ENCODE measurements around the gene ATP5MC2. TPM values are rescaled to one million over a fixed set of nuclear protein-coding genes. Genes with fewer than 3 reads are reported as not detected.
A peak's percentile ranks its signal among the peaks of the same experiment; 100 is the strongest.

ATP5MC2 gene
- total and polyA plus RNA-seq, 9 of the 15 experiments (the other 6 are each of a cell fraction or from before 2014, with no cell fraction given), result 314 to 1,208 (median 468) TPM

- peak; percentile 76; the same call in 1 of the 2 replicates for TF ChIP-seq MXI1 (IDR thresholded peaks at IDR 0.05; ENCODE audit: low read depth, low read length)
- TF ChIP-seq ZNF699 (CRISPR knock-in tag; IDR thresholded peaks at IDR 0.05; ENCODE audit: insufficient replicate concordance), result no peak
- TF ChIP-seq TBP (optimal IDR thresholded peaks at IDR 0.05; ENCODE audit: low read depth, low read length), result peak; percentile 70
- TF ChIP-seq CCNT2 (IDR thresholded peaks at IDR 0.05; ENCODE audit: borderline replicate concordance, extremely low read depth, insufficient read length, low read depth, low read length), result peak; percentile 46
- TF ChIP-seq LEF1 (IDR thresholded peaks at IDR 0.05), result peak; percentile 67; the same call in 1 of the 2 replicates
- TF ChIP-seq ELF4 (CRISPR knock-in tag; IDR thresholded peaks at IDR 0.05), result no peak
- TF ChIP-seq FOS (IDR thresholded peaks at IDR 0.05; ENCODE audit: extremely low read depth, insufficient read length), result peak; percentile 94
- TF ChIP-seq CXXC5 (CRISPR knock-in tag; IDR thresholded peaks at IDR 0.05), result peak; percentile 81
- peak in 1 of 2 experiments; percentile 84; a peak in 2 of 4 replicates for TF ChIP-seq HDAC1 (IDR thresholded peaks at IDR 0.05)
- peak; percentile 28 to 80; a peak in 2 of 4 replicates for TF ChIP-seq TRIM24 (IDR thresholded peaks at IDR 0.05)
- peak; percentile 73; the same call in 1 of the 2 replicates for TF ChIP-seq ZNF511 (CRISPR knock-in tag; IDR thresholded peaks at IDR 0.05)
- no peak for TF ChIP-seq ARNT (IDR thresholded peaks at IDR 0.05)
- TF ChIP-seq NR4A1 (CRISPR knock-in tag; IDR thresholded peaks at IDR 0.05), result no peak
- 0 out of 2 replicates have a peak, but pooled peaks have one; percentile 36 for TF ChIP-seq NR4A1 (tag; IDR thresholded peaks at IDR 0.05)
- TF ChIP-seq SIN3A (IDR thresholded peaks at IDR 0.05; ENCODE audit: borderline replicate concordance in 2 of 2, control insufficient read depth in 1 of 2, low read depth in 2 of 2, low read length in 2 of 2), result peak in 1 of 2 experiments; percentile 80; a peak in 2 of 4 replicates
- TF ChIP-seq, protein P1, sequence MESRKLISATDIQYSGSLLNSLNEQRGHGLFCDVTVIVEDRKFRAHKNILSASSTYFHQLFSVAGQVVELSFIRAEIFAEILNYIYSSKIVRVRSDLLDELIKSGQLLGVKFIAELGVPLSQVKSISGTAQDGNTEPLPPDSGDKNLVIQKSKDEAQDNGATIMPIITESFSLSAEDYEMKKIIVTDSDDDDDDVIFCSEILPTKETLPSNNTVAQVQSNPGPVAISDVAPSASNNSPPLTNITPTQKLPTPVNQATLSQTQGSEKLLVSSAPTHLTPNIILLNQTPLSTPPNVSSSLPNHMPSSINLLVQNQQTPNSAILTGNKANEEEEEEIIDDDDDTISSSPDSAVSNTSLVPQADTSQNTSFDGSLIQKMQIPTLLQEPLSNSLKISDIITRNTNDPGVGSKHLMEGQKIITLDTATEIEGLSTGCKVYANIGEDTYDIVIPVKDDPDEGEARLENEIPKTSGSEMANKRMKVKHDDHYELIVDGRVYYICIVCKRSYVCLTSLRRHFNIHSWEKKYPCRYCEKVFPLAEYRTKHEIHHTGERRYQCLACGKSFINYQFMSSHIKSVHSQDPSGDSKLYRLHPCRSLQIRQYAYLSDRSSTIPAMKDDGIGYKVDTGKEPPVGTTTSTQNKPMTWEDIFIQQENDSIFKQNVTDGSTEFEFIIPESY (CRISPR knock-in tag; IDR thresholded peaks at IDR 0.05), result peak; percentile 35; the same call in 1 of the 2 replicates
- TF ChIP-seq SP1 (CRISPR knock-in tag; IDR thresholded peaks at IDR 0.05), result peak; percentile 98
- peak; percentile 83 for TF ChIP-seq NKRF (IDR thresholded peaks at IDR 0.05; ENCODE audit: borderline replicate concordance)
- TF ChIP-seq, protein P2, sequence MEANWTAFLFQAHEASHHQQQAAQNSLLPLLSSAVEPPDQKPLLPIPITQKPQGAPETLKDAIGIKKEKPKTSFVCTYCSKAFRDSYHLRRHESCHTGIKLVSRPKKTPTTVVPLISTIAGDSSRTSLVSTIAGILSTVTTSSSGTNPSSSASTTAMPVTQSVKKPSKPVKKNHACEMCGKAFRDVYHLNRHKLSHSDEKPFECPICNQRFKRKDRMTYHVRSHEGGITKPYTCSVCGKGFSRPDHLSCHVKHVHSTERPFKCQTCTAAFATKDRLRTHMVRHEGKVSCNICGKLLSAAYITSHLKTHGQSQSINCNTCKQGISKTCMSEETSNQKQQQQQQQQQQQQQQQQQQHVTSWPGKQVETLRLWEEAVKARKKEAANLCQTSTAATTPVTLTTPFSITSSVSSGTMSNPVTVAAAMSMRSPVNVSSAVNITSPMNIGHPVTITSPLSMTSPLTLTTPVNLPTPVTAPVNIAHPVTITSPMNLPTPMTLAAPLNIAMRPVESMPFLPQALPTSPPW (CRISPR knock-in tag; IDR thresholded peaks at IDR 0.05), result peak; percentile 97
- TF ChIP-seq MYC (IDR thresholded peaks at IDR 0.05; ENCODE audit: low read depth, low read length), result peak; percentile 92
- no peak for TF ChIP-seq MYC (CRISPR knock-in tag; IDR thresholded peaks at IDR 0.05; ENCODE audit: borderline replicate concordance, low read depth)
Observed at GRCh38 chr12:53625946-53626701, 49.8 kb downstream of the ATP5MC2 start, which contains the start of gene ATF7 (continued).

Data from K562 (cell line).